ENCODE results near the gene NCBP3. TPM values are rescaled to one million over a fixed set of nuclear protein-coding genes. Genes with fewer than 3 reads are reported as not detected.

The NCBP3 gene
- polyA plus RNA-seq, 1 experiment = 9.7 TPM

- peak; percentile 65 for DNase-seq (ENCODE audit: low read depth)
- POLR2A ChIA-PET = no interaction called here
Observed at GRCh38 chr17:3890082-3890877, 44.2 kb upstream of the NCBP3 start.

GRCh38 chr17:3889325-3890012, 43.4 kb upstream of the NCBP3 start:
- ChIA-PET POLR2A (no interaction called here), CTCF (interaction anchor here (0.9 to 1.5 kb wide), 5 partner anchors 17 to 152 kb away, joined by 3 to 8 read pairs (median 3); no protein-coding TSS in a partner anchor)
- H3K27me3 ChIP-seq (ENCODE audit: control insufficient read depth, insufficient read depth, low read length) = no peaks in the 10 kb centered on the region
- H3K4me3 ChIP-seq (ENCODE audit: low read depth, low read length) = no peak overlapping the region
- no peak for TF ChIP-seq CTCF (IDR thresholded peaks at IDR 0.05; ENCODE audit: insufficient read depth, low read depth, low read length)
- H3K36me3 ChIP-seq (ENCODE audit: control insufficient read depth, insufficient read depth, low read length) = peaks cover 7% of the 10 kb centered on the region
- no peak for DNase-seq (ENCODE audit: low read depth)

More at GRCh38 chr17:3890082-3890877, 44.2 kb upstream of the NCBP3 start:
- Histone ChIP-seq H3K4me3 (ENCODE audit: low read depth, low read length) (no peak overlapping the region), H3K36me3 (ENCODE audit: control insufficient read depth, insufficient read depth, low read length) (peaks cover under 1% of the 10 kb centered on the region; the same call in 1 of the 2 replicates), H3K27me3 (ENCODE audit: control insufficient read depth, insufficient read depth, low read length) (no peaks in the 10 kb centered on the region)
- TF ChIP-seq CTCF (IDR thresholded peaks at IDR 0.05; ENCODE audit: insufficient read depth, low read depth, low read length) = no peak
- CTCF ChIA-PET = interaction anchor here (0.7 to 1.6 kb wide), 9 partner anchors 17 to 153 kb away, joined by 3 to 8 read pairs (median 4); partner anchors contain the start of gene NCBP3

- peak; percentile 80 for DNase-seq (ENCODE audit: low read depth)
- H3K27me3 ChIP-seq (ENCODE audit: control insufficient read depth, insufficient read depth, low read length) = no peaks in the 10 kb centered on the region
- POLR2A ChIA-PET = no interaction called here
- H3K36me3 ChIP-seq (ENCODE audit: control insufficient read depth, insufficient read depth, low read length) = peaks cover 11% of the 10 kb centered on the region
- CTCF ChIA-PET = interaction anchor here (0.8 kb wide), 1 partner anchor 840 kb away, joined by 3 read pairs; no protein-coding TSS in a partner anchor
- no peak overlapping the region for H3K4me3 ChIP-seq (ENCODE audit: low read depth, low read length)
- TF ChIP-seq CTCF (IDR thresholded peaks at IDR 0.05; ENCODE audit: insufficient read depth, low read depth, low read length) = no peak
Observed at GRCh38 chr17:3888343-3889171, 42.5 kb upstream of the NCBP3 start.

GRCh38 chr17:3887804-3888203, 41.8 kb upstream of the NCBP3 start:
- Histone ChIP-seq H3K4me3 (ENCODE audit: low read depth, low read length) (no peak overlapping the region), H3K36me3 (ENCODE audit: control insufficient read depth, insufficient read depth, low read length) (peaks cover 12% of the 10 kb centered on the region), H3K27me3 (ENCODE audit: control insufficient read depth, insufficient read depth, low read length) (no peaks in the 10 kb centered on the region)
- no peak for DNase-seq (ENCODE audit: low read depth)
- no peak for TF ChIP-seq CTCF (IDR thresholded peaks at IDR 0.05; ENCODE audit: insufficient read depth, low read depth, low read length)
- ChIA-PET CTCF (interaction anchor here (0.8 kb wide), 1 partner anchor 839 kb away, joined by 3 read pairs; no protein-coding TSS in a partner anchor), POLR2A (no interaction called here)
